Memory B cell (primary cell): ENCODE data around the gene PIMREG.
"Not testable (repeated sequence)": the region's sequence is repeated elsewhere in the genome, so short reads cannot be mapped to it uniquely, and the experiment has no call there.

ENCODE experiments used
- ATAC-seq: fragments of 150-1000 bp; cut with Tn5 transposase; 2 replicates; pipeline ENCODE4 v1.10.0; 2021; ENCODE audit warnings: low read depth, mild to moderate bottlenecking, moderate library complexity
- DNase-seq, 2 donors: peaks; one replicate each; pipeline ENCODE4 v3.0.0; 2022; ENCODE audit warnings: low spot score in 2 of 2
- H3K27ac Mint-ChIP-seq: one replicate; pipeline ENCODE4 v1.8.0; 2022; ENCODE audit warnings: mild to moderate bottlenecking, moderate library complexity, mixed read lengths
- H3K27me3 Mint-ChIP-seq: one replicate; pipeline ENCODE4 v1.8.0; 2022; ENCODE audit warnings: mixed read lengths
- H3K36me3 Mint-ChIP-seq: one replicate; pipeline ENCODE4 v1.8.0; 2022; ENCODE audit warnings: mild to moderate bottlenecking, mixed read lengths
- H3K4me1 Mint-ChIP-seq: one replicate; pipeline ENCODE4 v1.8.0; 2022; ENCODE audit warnings: mixed read lengths
- H3K4me3 Mint-ChIP-seq: one replicate; pipeline ENCODE4 v1.8.0; 2022; ENCODE audit warnings: mild to moderate bottlenecking, moderate library complexity, mixed read lengths
- H3K9me3 Mint-ChIP-seq: one replicate; pipeline ENCODE4 v1.8.0; 2022; ENCODE audit warnings: mixed read lengths

The PIMREG gene

GRCh38 chr17:6473128-6473767 is 29.0 kb downstream of the PIMREG start:
- Mint-ChIP-seq H3K9me3 (no peaks in the 10 kb centered on the region), H3K27me3 (peaks cover 10% of the 10 kb centered on the region), H3K36me3 (no peaks in the 10 kb centered on the region), H3K27ac (no peak overlapping the region), H3K4me3 (no peak overlapping the region), H3K4me1 (peaks cover 2% of the 10 kb centered on the region)
- peak; percentile 56 for ATAC-seq
- peak; percentile 65 to 73 for DNase-seq

DNA sequence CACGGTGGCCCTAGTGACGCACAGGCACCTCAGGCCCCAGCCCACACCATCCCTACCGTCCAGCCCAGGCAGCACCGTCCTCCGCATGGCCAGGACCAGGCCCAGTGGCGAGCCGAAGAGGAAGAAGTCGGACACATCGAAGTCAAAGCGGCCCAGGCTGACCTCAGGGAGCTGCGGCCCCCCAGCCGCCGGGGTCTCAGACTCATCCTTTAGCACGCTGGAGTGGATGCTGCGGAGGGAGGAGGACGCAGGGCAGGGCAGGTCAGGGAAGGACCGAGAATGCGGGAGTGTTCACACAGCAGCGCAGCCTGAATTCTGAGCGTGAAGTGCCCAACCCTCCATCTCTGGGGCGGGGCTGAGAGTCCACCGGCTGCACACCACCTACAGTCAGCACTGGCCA is 30.1 kb downstream of the PIMREG start:
- no peaks in the 10 kb centered on the region for H3K9me3 Mint-ChIP-seq
- no peak for DNase-seq
- no peak overlapping the region for H3K27ac Mint-ChIP-seq
- H3K4me1 Mint-ChIP-seq = peaks cover 2% of the 10 kb centered on the region
- H3K36me3 Mint-ChIP-seq = no peaks in the 10 kb centered on the region
- no peak for ATAC-seq
- H3K27me3 Mint-ChIP-seq = peaks cover 1% of the 10 kb centered on the region
- H3K4me3 Mint-ChIP-seq = no peak overlapping the region

DNA sequence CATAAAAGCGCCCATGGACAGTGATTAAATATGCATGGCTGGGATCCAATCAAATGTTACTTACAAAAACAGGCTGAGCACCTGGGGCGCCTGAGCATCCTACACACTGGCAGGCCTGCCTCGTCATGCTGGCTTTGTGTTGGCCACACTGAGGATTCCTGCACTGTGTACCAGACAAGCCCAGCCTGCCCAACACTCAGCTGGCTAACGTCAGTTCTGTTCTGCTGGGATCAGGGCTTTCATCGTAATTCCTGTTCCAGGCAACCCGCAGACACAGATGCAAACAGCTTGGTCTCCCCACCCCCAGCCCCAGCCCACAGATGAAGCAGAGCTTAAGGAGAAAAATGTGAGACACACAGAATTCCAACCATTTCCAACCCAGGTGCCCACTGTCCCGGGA is 30.7 kb downstream of the PIMREG start:
- no peaks in the 10 kb centered on the region for H3K27me3 Mint-ChIP-seq
- DNase-seq (no peak), ATAC-seq (no peak)
- no peak overlapping the region for H3K27ac Mint-ChIP-seq
- no peak overlapping the region for H3K4me3 Mint-ChIP-seq
- H3K4me1 Mint-ChIP-seq = peaks cover 2% of the 10 kb centered on the region
- no peaks in the 10 kb centered on the region for H3K9me3 Mint-ChIP-seq
- no peaks in the 10 kb centered on the region for H3K36me3 Mint-ChIP-seq

- Mint-ChIP-seq H3K9me3 (no peaks in the 10 kb centered on the region), H3K27ac (no peak overlapping the region), H3K4me1 (peaks cover 2% of the 10 kb centered on the region), H3K27me3 (no peaks in the 10 kb centered on the region), H3K36me3 (no peaks in the 10 kb centered on the region), H3K4me3 (no peak overlapping the region)
- ATAC-seq (no peak), DNase-seq (no peak)
These were observed 31.2 kb downstream of the PIMREG start for GRCh38 chr17:6475411-6475810.

GRCh38 chr17:6476076-6476809 is 32.0 kb downstream of the PIMREG start:
- DNase-seq (no peak), ATAC-seq (no peak)
- no peak overlapping the region for H3K27ac Mint-ChIP-seq
- no peaks in the 10 kb centered on the region for H3K9me3 Mint-ChIP-seq
- H3K4me1 Mint-ChIP-seq = peaks cover 2% of the 10 kb centered on the region
- no peaks in the 10 kb centered on the region for H3K27me3 Mint-ChIP-seq
- no peaks in the 10 kb centered on the region for H3K36me3 Mint-ChIP-seq
- H3K4me3 Mint-ChIP-seq = no peak overlapping the region

- Mint-ChIP-seq H3K9me3 (no peaks in the 10 kb centered on the region), H3K4me1 (peaks cover 2% of the 10 kb centered on the region), H3K27ac (no peak overlapping the region), H3K36me3 (no peaks in the 10 kb centered on the region), H3K27me3 (peaks cover 2% of the 10 kb centered on the region), H3K4me3 (no peak overlapping the region)
- DNase-seq (no peak), ATAC-seq (no peak)
These were observed 32.5 kb downstream of the PIMREG start for GRCh38 chr17:6476810-6477179.

DNA sequence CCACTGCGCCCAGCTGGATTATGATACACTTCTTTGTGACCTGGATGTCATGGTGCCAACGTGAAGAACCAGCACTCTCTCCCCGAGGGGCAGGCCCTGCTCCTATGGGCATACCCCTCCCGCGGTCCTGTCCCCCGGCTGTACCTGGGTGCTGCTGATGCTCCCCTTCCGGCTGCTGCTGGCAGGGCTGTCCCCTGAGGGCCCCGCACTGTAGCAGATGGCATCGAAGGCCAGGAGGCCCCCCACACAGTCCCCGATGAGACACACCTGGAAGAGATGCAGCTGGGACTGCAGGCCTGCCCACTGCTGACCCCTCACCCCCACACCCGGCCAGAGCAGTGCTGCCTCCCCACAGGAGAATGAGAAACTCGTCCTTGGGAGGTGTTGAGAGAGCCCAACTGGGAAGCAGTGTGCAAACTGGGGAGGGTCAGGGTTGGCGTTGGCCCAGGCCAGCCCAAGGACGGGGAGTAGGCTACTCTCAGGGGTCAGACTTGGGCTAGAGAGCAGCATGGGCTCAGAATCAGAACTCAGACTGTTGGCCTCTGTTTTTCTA is 33.7 kb downstream of the PIMREG start:
- H3K4me3 Mint-ChIP-seq = no peak overlapping the region
- no peak overlapping the region for H3K27ac Mint-ChIP-seq
- peaks cover 2% of the 10 kb centered on the region for H3K4me1 Mint-ChIP-seq
- no peaks in the 10 kb centered on the region for H3K9me3 Mint-ChIP-seq
- ATAC-seq (no peak), DNase-seq (no peak)
- peaks cover 2% of the 10 kb centered on the region for H3K27me3 Mint-ChIP-seq
- no peaks in the 10 kb centered on the region for H3K36me3 Mint-ChIP-seq

DNA sequence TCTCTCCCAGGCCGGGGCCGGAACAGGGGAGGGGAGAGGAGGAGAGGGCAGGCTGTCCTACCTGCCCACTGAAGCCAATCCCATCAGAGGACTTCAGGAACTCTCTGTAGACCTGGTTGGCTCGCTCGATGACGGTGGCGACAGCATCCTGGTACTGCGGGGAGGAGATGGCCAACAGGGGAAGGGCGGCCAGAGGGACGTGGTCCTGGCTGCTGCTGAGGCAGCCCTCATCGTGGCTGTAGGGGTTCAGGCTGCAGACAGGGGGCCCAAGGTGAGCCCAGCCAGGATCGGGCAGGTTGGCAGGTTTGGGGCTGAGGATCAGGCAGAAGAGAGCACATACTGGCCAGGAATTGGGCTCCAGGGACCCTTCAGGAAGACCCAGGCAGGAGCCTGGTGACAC is 34.2 kb downstream of the PIMREG start:
- ATAC-seq (no peak), DNase-seq (no peak)
- H3K36me3 Mint-ChIP-seq = no peaks in the 10 kb centered on the region
- no peaks in the 10 kb centered on the region for H3K4me1 Mint-ChIP-seq
- H3K27me3 Mint-ChIP-seq = peaks cover 5% of the 10 kb centered on the region
- no peak overlapping the region for H3K27ac Mint-ChIP-seq
- H3K4me3 Mint-ChIP-seq = no peak overlapping the region
- H3K9me3 Mint-ChIP-seq = no peaks in the 10 kb centered on the region

DNA sequence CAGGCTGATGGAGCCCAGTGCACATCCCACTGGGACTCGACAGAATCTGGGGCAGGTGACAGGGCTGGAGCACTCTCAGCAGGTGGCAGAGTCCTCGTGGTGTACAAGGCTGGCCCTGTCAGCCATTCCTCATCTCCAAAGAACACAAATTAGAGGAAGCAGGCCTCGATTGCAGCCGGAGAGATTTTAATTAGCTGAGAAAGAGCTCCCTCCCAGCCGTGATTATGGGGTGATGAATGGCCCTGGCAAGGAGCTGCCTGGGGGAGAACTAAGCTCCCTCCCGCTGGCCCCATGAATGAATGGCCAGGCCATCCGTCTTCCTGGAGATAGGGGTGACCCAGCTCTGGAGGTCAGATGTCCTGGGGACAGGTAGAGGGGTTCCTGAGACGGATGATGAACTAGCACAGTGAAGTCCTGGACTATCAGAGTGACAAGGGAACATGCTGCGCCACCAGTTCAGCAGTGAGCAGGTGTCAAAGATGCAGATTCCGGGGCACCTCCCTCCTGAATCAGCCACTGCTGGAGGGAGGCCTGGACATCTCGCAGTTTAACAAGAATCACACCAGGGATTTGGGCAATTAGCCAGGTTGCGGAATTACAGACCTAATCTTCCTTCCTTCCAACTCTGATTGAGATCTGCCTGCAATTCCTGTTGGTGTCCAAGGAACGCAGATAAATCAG is 35.5 kb downstream of the PIMREG start:
- H3K36me3 Mint-ChIP-seq = no peaks in the 10 kb centered on the region
- H3K27me3 Mint-ChIP-seq = peaks cover 6% of the 10 kb centered on the region
- H3K4me3 Mint-ChIP-seq = no peak overlapping the region
- H3K9me3 Mint-ChIP-seq = no peaks in the 10 kb centered on the region
- DNase-seq (no peak), ATAC-seq (no peak)
- no peak overlapping the region for H3K27ac Mint-ChIP-seq
- no peaks in the 10 kb centered on the region for H3K4me1 Mint-ChIP-seq

- no peak overlapping the region for H3K27ac Mint-ChIP-seq
- H3K36me3 Mint-ChIP-seq = no peaks in the 10 kb centered on the region
- no peak for ATAC-seq
- H3K9me3 Mint-ChIP-seq = no peaks in the 10 kb centered on the region
- H3K4me1 Mint-ChIP-seq = no peaks in the 10 kb centered on the region
- DNase-seq = no peak
- H3K4me3 Mint-ChIP-seq = no peak overlapping the region
- peaks cover 6% of the 10 kb centered on the region for H3K27me3 Mint-ChIP-seq
These were observed 36.0 kb downstream of the PIMREG start for GRCh38 chr17:6480303-6480675.

DNA sequence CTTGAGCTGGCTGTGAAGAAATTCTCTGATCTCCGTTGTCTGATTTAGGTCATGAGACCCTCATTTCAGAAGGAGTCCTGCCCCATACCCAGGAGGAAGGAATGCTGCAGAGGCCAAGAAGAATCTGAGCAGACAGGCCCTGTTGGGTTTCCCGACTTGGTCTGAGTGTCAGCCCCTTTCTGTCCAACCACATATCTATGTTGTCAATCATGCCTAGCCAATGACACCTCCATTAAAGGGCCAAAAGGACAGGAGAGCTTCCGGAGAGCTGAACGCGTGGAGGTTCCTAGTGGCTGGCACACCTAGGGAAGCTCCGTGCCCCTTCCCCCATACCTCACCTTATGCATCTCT is 37.8 kb downstream of the PIMREG start:
- ATAC-seq = no peak

DNA sequence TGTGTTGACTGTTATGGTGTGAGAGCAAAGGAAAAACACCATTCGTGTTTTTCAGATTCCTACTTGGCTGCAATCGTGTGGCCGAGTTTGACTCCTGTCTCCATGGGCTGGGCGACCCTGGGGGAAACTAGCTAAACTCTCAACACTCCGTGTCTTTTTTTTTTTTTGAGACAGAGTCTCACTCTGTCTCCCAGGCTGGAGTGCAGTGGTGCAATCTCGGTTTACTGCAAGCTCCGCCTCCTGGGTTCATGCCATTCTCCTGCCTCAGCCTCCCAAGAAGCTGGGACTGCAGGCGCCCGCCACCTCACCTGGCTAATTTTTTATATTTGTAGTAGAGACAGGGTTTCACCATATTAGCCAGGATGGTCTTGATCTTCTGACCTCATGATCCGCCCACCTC is 38.5 kb downstream of the PIMREG start:
- H3K4me1 Mint-ChIP-seq, H3K36me3 Mint-ChIP-seq, DNase-seq, H3K9me3 Mint-ChIP-seq, H3K27ac Mint-ChIP-seq, ATAC-seq, H3K4me3 Mint-ChIP-seq: not testable (repeated sequence)
- H3K27me3 Mint-ChIP-seq = peaks cover 14% of the 10 kb centered on the region

More for the DNA sequence above, 37.8 kb downstream of the PIMREG start:
- Mint-ChIP-seq H3K36me3 (no peaks in the 10 kb centered on the region), H3K4me3 (no peak overlapping the region), H3K27me3 (peaks cover 13% of the 10 kb centered on the region), H3K9me3 (no peaks in the 10 kb centered on the region), H3K4me1 (no peaks in the 10 kb centered on the region), H3K27ac (no peak overlapping the region)
- DNase-seq = no peak

- DNase-seq (no peak), ATAC-seq (no peak)
- Mint-ChIP-seq H3K27ac (no peak overlapping the region), H3K9me3 (no peaks in the 10 kb centered on the region), H3K36me3 (no peaks in the 10 kb centered on the region), H3K4me1 (no peaks in the 10 kb centered on the region), H3K27me3 (peaks cover 18% of the 10 kb centered on the region), H3K4me3 (no peak overlapping the region)
These were observed 39.3 kb downstream of the PIMREG start for GRCh38 chr17:6483507-6483906.

- Mint-ChIP-seq H3K36me3 (no peaks in the 10 kb centered on the region), H3K9me3 (no peaks in the 10 kb centered on the region), H3K27me3 (peaks cover 22% of the 10 kb centered on the region), H3K4me3 (no peak overlapping the region), H3K27ac (no peak overlapping the region), H3K4me1 (no peaks in the 10 kb centered on the region)
- ATAC-seq (no peak), DNase-seq (no peak)
These were observed 41.6 kb downstream of the PIMREG start for GRCh38 chr17:6485646-6486412.
